Epithelial cell of esophagus (primary cell): ENCODE data around the gene RBMS3.
"Not testable (repeated sequence)": the region's sequence is repeated elsewhere in the genome, so short reads cannot be mapped to it uniquely, and the experiment has no call there.

Experiments used
- DNase-seq: peaks from one replicate; pipeline ENCODE4 v3.0.0; 2010; ENCODE audit warnings: low read depth
- H3K4me3 ChIP-seq: 2 replicates; pipeline ENCODE4 v1.5.1; 2011; ENCODE audit warnings: mild to moderate bottlenecking, low read length, control low read depth
- CTCF ChIP-seq: IDR thresholded peaks from 2 replicates; pipeline ENCODE4 v1.5.1; 2011; ENCODE audit warnings: low read depth, mild to moderate bottlenecking, low read length, control low read depth, inconsistent platforms; ENCODE audit not compliant: insufficient read depth; ENCODE audit errors: missing control alignments

Gene RBMS3

GRCh38 chr3:29463304-29463703 is 182.4 kb downstream of the RBMS3 start:
- TF ChIP-seq CTCF, result no peak
- peak; percentile 43 for DNase-seq
- H3K4me3 ChIP-seq, result no peak overlapping the region

GRCh38 chr3:29465836-29466235 is 185.0 kb downstream of the RBMS3 start:
- H3K4me3 ChIP-seq, result no peak overlapping the region
- peak; percentile 47 for DNase-seq
- no peak for TF ChIP-seq CTCF

GRCh38 chr3:29466442-29466841 is 185.6 kb downstream of the RBMS3 start:
- DNase-seq, result no peak
- TF ChIP-seq CTCF, result no peak
- H3K4me3 ChIP-seq, result no peak overlapping the region

GRCh38 chr3:29468187-29468586 is 187.3 kb downstream of the RBMS3 start:
- no peak for TF ChIP-seq CTCF
- no peak for DNase-seq
- H3K4me3 ChIP-seq, result no peak overlapping the region

- H3K4me3 ChIP-seq, DNase-seq: not testable (repeated sequence)
Measured at GRCh38 chr3:29473481-29474170, 192.8 kb downstream of the RBMS3 start.

GRCh38 chr3:29475305-29475840 is 194.5 kb downstream of the RBMS3 start:
- DNase-seq, result no peak
- H3K4me3 ChIP-seq, result no peak overlapping the region
- TF ChIP-seq CTCF, result no peak

- H3K4me3 ChIP-seq, result no peak overlapping the region
- no peak for DNase-seq
Measured at GRCh38 chr3:29475854-29476253, 195.0 kb downstream of the RBMS3 start.

More at GRCh38 chr3:29475854-29476253, 195.0 kb downstream of the RBMS3 start:
- TF ChIP-seq CTCF, result no peak
